ENCODE data around the gene MYRIP.
A peak's percentile ranks its signal among the peaks of the same experiment; 100 is the strongest.
"Not testable (repeated sequence)": the region's sequence is repeated elsewhere in the genome, so short reads cannot be mapped to it uniquely, and the experiment has no call there.

Gene MYRIP

DNA sequence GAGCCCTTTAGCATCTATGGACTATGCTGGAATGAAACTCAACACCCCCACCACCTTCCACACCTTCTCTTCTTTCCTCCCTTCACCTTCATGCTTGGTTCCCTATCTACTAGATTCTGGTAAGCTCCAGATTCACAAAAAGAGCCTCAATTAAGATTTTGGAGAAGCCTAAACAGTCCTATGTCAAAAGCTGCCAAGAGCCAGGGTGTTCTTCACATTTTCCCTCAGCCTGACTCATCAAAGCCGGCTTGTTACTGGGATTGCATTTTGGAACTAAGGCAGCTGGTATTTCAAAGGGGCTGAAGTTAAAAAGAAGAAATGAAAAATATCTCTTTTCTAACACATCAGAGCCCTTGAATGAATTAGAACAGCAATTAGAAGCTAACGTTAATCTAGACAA lies 247.7 kb downstream of the MYRIP start:
- no peak for DNase-seq (ENCODE audit: low read depth)
- TF ChIP-seq, protein P1, sequence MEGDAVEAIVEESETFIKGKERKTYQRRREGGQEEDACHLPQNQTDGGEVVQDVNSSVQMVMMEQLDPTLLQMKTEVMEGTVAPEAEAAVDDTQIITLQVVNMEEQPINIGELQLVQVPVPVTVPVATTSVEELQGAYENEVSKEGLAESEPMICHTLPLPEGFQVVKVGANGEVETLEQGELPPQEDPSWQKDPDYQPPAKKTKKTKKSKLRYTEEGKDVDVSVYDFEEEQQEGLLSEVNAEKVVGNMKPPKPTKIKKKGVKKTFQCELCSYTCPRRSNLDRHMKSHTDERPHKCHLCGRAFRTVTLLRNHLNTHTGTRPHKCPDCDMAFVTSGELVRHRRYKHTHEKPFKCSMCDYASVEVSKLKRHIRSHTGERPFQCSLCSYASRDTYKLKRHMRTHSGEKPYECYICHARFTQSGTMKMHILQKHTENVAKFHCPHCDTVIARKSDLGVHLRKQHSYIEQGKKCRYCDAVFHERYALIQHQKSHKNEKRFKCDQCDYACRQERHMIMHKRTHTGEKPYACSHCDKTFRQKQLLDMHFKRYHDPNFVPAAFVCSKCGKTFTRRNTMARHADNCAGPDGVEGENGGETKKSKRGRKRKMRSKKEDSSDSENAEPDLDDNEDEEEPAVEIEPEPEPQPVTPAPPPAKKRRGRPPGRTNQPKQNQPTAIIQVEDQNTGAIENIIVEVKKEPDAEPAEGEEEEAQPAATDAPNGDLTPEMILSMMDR (IDR thresholded peaks at IDR 0.05; ENCODE audit: insufficient read depth, low read depth, low read length, missing control alignments), result no peak
- H3K4me3 ChIP-seq (ENCODE audit: low read depth, low read length), result no peak overlapping the region

DNA sequence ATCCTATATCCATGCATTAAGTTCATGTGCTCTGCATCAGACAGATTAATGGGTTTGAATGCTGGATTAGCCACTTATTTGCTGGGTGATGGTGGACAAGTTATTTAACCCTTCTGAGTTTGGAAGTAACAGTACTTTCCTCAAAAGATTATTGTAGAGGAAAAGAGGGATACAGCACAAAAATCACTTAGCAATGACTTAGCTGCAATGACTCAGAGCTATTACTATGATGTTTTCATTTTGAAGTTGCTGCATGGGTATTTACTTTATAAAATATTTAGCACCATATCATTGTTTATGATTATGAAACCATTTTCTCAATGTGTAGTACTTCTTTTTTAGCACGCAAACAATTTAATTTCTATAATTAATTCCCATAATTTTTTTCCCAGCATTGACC lies 248.4 kb downstream of the MYRIP start:
- no peak for DNase-seq (ENCODE audit: low read depth)
- no peak overlapping the region for H3K4me3 ChIP-seq (ENCODE audit: low read depth, low read length)
- TF ChIP-seq, protein P1 (IDR thresholded peaks at IDR 0.05; ENCODE audit: insufficient read depth, low read depth, low read length, missing control alignments), result no peak

DNA sequence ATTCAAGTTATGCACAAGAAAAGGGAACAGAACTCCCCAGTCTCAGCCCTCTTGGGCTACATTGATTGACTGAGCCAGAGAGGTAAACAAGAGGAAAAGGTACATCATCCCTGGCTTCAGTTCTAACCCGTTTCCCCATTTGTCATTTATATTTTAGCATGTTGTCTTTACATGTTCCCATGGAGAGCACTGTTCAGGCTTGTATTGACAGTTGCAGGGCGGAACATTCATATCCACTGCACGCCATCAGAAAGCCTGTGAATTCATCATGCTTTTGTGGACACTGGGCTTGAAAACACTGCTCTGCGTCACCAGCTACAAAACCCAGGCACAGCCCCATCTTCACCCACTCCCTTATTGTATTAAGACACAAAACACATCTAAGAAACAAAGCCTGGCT lies 259.2 kb downstream of the MYRIP start:
- no peak for DNase-seq (ENCODE audit: low read depth)
- H3K4me3 ChIP-seq (ENCODE audit: low read depth, low read length), result no peak overlapping the region

DNA sequence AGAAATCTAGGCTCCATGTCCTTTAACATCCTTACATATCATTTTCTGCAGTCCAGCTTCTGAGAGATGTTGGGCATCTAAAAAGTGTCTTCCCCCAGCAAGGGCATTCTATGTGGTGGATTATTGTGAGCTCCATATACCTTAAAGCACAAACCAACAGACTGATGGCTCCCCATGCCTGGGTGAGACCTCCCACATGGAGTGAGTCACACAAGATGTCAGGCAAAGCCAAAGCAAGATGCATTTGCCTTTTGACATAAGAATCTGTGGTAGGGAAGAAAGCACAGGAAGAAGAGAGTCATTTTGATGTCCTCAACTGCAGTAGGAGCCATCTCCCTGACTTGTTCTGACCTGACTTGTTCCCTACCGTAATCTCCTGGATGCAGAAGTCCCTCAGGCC lies 261.4 kb downstream of the MYRIP start:
- no peak for DNase-seq (ENCODE audit: low read depth)
- TF ChIP-seq, protein P1 (IDR thresholded peaks at IDR 0.05; ENCODE audit: insufficient read depth, low read depth, low read length, missing control alignments), result no peak
- H3K4me3 ChIP-seq (ENCODE audit: low read depth, low read length), result no peak overlapping the region

More for the DNA sequence above, 259.2 kb downstream of the MYRIP start:
- TF ChIP-seq, protein P1 (IDR thresholded peaks at IDR 0.05; ENCODE audit: insufficient read depth, low read depth, low read length, missing control alignments), result no peak

DNA sequence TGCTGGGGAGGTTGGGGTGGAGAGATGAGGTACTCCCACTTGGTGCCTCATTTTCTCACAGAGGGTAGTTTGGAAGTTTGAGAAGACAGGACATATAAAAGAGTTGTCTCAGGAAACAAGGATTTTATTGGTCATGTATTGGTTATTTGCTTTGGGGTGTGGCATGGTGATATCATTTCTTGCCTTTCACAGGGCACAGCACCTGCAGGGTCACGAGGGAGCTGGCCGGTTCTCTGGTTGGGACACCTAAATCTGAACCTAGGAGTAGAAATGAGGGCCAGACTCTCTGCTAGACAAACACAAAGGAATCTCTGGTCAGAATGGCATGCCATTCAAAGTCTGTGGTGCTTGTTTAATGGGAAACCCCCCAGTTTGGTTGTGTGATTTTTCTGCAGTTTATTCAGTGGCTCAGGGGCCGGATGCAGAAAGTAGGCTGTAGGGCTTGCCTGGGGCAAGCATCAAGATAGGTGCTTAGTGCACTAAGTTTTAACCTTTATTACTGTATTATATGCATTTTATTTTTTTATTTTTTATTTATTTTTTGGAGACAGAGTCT lies 262.4 kb downstream of the MYRIP start:
- TF ChIP-seq, protein P1 (IDR thresholded peaks at IDR 0.05; ENCODE audit: insufficient read depth, low read depth, low read length, missing control alignments), result no peak
- DNase-seq (ENCODE audit: low read depth), result peak; percentile 24
- no peak overlapping the region for H3K4me3 ChIP-seq (ENCODE audit: low read depth, low read length)

DNA sequence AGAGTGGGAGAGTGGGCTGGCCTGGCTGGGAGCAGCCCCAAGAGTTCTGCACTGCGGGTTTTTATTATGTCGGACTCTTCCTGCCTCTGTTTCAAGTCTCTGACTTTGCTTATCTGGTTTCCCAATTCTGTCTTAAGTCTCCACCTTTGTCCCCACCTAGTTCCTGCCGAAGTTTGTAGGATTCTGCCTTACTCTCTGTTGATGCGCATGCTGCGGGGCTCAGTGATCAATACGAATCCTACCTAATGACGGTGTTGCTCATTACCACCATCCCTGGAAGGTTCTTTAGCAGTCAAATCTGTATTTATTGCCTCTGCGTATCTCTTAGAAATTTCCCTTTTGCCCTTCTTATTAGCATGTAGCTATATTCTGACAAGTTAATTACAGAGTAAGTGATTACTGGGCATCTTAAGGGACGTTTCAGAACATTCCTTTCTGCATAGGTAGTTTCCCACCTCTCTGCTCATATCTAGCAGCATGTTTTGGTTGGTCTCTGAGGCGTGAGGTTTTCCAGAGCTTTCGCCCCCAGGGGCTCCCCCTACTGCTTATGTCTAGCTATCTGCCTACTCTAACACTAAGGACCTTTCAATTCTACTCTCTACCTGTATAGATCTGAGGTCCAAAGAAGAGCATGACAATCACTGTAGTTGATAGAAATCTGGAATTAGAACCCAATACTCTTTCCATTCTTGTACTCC lies 264.1 kb downstream of the MYRIP start:
- TF ChIP-seq, protein P1 (IDR thresholded peaks at IDR 0.05; ENCODE audit: insufficient read depth, low read depth, low read length, missing control alignments), result no peak
- no peak for DNase-seq (ENCODE audit: low read depth)
- no peak overlapping the region for H3K4me3 ChIP-seq (ENCODE audit: low read depth, low read length)

DNA sequence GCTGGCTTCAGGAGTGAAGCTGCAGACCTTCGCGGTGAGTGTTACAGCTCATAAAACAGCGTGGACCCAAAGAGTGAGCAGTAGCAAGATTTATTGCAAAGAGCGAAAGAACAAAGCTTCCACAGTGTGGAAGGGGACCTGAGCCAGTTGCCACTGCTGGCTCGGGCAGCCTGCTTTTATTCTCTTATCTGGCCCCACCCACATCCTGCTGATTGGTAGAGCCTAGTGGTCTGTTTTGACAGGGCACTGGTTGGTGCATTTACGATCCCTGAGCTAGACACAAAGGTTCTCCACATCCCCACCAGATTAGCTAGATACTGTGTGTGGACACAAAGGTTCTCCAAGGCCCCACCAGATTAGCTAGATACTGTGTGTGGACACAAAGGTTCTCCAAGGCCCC lies 267.7 kb downstream of the MYRIP start:
- H3K4me3 ChIP-seq (ENCODE audit: low read depth, low read length); DNase-seq (ENCODE audit: low read depth): not testable (repeated sequence)

DNA sequence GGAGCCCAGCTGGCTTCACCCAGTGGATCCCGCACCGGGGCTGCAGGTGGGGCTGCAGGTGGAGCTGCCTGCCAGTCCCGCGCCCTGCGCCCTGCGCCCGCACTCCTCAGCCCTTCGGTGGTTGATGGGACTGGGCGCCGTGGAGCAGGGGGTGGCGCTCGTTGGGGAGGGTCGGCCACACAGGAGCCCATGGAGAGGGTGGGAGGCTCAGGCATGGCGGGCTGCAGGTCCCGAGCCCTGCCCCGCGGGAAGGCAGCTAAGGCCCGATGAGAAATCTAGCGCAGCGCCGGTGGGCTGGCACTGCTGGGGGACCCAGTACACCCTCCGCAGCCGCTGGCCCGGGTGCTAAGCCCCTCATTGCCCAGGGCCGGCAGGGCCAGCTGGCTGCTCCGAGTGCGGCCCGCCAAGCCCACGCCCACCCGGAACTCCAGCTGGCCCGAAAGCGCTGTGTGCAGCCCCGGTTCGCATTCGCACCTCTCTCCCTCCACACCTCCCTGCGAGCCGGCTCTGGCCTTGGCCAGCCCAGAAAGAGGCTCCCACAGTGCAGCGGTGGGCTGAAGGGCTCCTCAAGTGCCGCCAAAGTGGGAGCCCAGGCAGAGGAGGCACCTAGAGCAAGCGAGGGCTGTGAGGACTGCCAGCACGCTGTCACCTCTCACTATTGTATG lies 268.6 kb downstream of the MYRIP start:
- H3K4me3 ChIP-seq (ENCODE audit: low read depth, low read length); DNase-seq (ENCODE audit: low read depth): not testable (repeated sequence)

Data from GM12865 (cell line).